ENCODE measurements around the gene OR52B4. TPM values are rescaled to one million over a fixed set of nuclear protein-coding genes. Genes with fewer than 3 reads are reported as not detected.

The OR52B4 gene
- total and polyA plus RNA-seq, 10 of the 15 experiments (the other 5 are each of a cell fraction or from before 2014, with no cell fraction given): not detected

GRCh38 chr11:4416816-4417215 lies 48.6 kb upstream of the OR52B4 start:
- FAIRE-seq (no peak), ATAC-seq (no peak), DNase-seq (ENCODE audit: low read depth, low spot score) (no peak)
- TF ChIP-seq NR2C1 (IDR thresholded peaks at IDR 0.05): no peak
- TF ChIP-seq GABPA (IDR thresholded peaks at IDR 0.05; ENCODE audit: low read depth): no peak
- no peak for TF ChIP-seq ZNF274 (IDR thresholded peaks at IDR 0.05; ENCODE audit: insufficient read depth, insufficient read length)
- no peak for TF ChIP-seq ATF7 (IDR thresholded peaks at IDR 0.05; ENCODE audit: low read depth)
- TF ChIP-seq SP1 (IDR thresholded peaks at IDR 0.05; ENCODE audit: low read depth, low read length): no peak
- no peak for TF ChIP-seq KAT2A (conservative IDR thresholded peaks at IDR 0.05; ENCODE audit: control insufficient read depth, low read depth, low read length)
- Histone ChIP-seq H3K9me3 (replicated peaks; ENCODE audit: control insufficient read depth, insufficient read depth, low read length) (no peaks in the 10 kb centered on the region), H3K36me3 (ENCODE audit: control insufficient read depth in 2 of 2, insufficient read depth in 2 of 2, low read length in 1 of 2) (no peaks in the 10 kb centered on the region), H4K20me1 (ENCODE audit: control insufficient read depth, insufficient read depth) (no peaks in the 10 kb centered on the region), H2AFZ (ENCODE audit: control insufficient read depth, low read depth, low read length) (no peak overlapping the region), H3K79me2 (ENCODE audit: control insufficient read depth, insufficient read depth, low read length) (no peaks in the 10 kb centered on the region), H3K27me3 (replicated peaks in 1 of 2; ENCODE audit: control insufficient read depth in 2 of 2, insufficient read depth in 2 of 2, low read length in 1 of 2) (no peaks in the 10 kb centered on the region; a peak in 2 of 4 replicates), H3K27ac (ENCODE audit: control insufficient read depth, insufficient read depth) (no peak overlapping the region), H3K9ac (ENCODE audit: control insufficient read depth, insufficient read depth, low read length) (no peak overlapping the region), H3K4me2 (ENCODE audit: control insufficient read depth, insufficient read depth) (no peak overlapping the region), H3K4me1 (ENCODE audit: control insufficient read depth, insufficient read depth, low read length) (no peaks in the 10 kb centered on the region), H3K4me3 (no peak overlapping the region)
- ChIA-PET POLR2A (interaction anchor here (0.6 kb wide), 1 partner anchor 117 kb away, joined by 3 read pairs; no protein-coding TSS in a partner anchor), RAD21 (ENCODE audit: unreplicated experiment) (no interaction called here), CTCF (no interaction called here), SMC1A (ENCODE audit: uncharacterized antibody, unreplicated experiment) (no interaction called here)
- intact Hi-C loops (cut with micrococcal nuclease; ENCODE audit: unreplicated experiment) (no loop called here), in situ Hi-C loops (cut with MboI) (no loop called here)
- WGBS (ENCODE audit: insufficient coverage, insufficient replicate concordance, low lambda C conversion rate, missing lambda C conversion rate): 4% methylated on average over 1 of the region's 1 CpG
- BruUV-seq (replicated peaks): no TSS peak

GRCh38 chr11:4416306-4416705 lies 48.1 kb upstream of the OR52B4 start:
- no peak overlapping the region for H3K4me3 ChIP-seq
- no peaks in the 10 kb centered on the region for H4K20me1 ChIP-seq (ENCODE audit: control insufficient read depth, insufficient read depth)
- intact Hi-C loops (cut with micrococcal nuclease; ENCODE audit: unreplicated experiment): no loop called here
- DNase-seq (ENCODE audit: low read depth, low spot score) (no peak), ATAC-seq (no peak), FAIRE-seq (no peak)
- H3K27me3 ChIP-seq (replicated peaks in 1 of 2; ENCODE audit: control insufficient read depth in 2 of 2, insufficient read depth in 2 of 2, low read length in 1 of 2): no peaks in the 10 kb centered on the region; a peak in 2 of 4 replicates
- BruUV-seq (replicated peaks): no TSS peak
- ChIA-PET RAD21 (ENCODE audit: unreplicated experiment) (no interaction called here), SMC1A (ENCODE audit: uncharacterized antibody, unreplicated experiment) (no interaction called here), CTCF (no interaction called here), POLR2A (interaction anchor here (0.6 kb wide), 1 partner anchor 118 kb away, joined by 3 read pairs; no protein-coding TSS in a partner anchor)
- no peak overlapping the region for H3K4me2 ChIP-seq (ENCODE audit: control insufficient read depth, insufficient read depth)
- no peak overlapping the region for H2AFZ ChIP-seq (ENCODE audit: control insufficient read depth, low read depth, low read length)
- in situ Hi-C loops (cut with MboI): no loop called here
- H3K27ac ChIP-seq (ENCODE audit: control insufficient read depth, insufficient read depth): no peak overlapping the region
- H3K9me3 ChIP-seq (replicated peaks; ENCODE audit: control insufficient read depth, insufficient read depth, low read length): no peaks in the 10 kb centered on the region
- H3K36me3 ChIP-seq (ENCODE audit: control insufficient read depth in 2 of 2, insufficient read depth in 2 of 2, low read length in 1 of 2): no peaks in the 10 kb centered on the region
- no peak overlapping the region for H3K9ac ChIP-seq (ENCODE audit: control insufficient read depth, insufficient read depth, low read length)
- H3K4me1 ChIP-seq (ENCODE audit: control insufficient read depth, insufficient read depth, low read length): no peaks in the 10 kb centered on the region
- WGBS (ENCODE audit: insufficient coverage, insufficient replicate concordance, low lambda C conversion rate, missing lambda C conversion rate): 0% methylated on average over 1 of the region's 1 CpG
- H3K79me2 ChIP-seq (ENCODE audit: control insufficient read depth, insufficient read depth, low read length): no peaks in the 10 kb centered on the region
- TF ChIP-seq ZBTB40 (IDR thresholded peaks at IDR 0.05; ENCODE audit: borderline replicate concordance) (no peak), ATF7 (IDR thresholded peaks at IDR 0.05; ENCODE audit: low read depth) (no peak), KDM1A (IDR thresholded peaks at IDR 0.05; ENCODE audit: borderline replicate concordance) (no peak), ZZZ3 (IDR thresholded peaks at IDR 0.05; ENCODE audit: control insufficient read depth, insufficient read length, low read depth) (no peak), TBL1XR1 (IDR thresholded peaks at IDR 0.05; ENCODE audit: low read depth, low read length) (no peak), NKRF (conservative IDR thresholded peaks at IDR 0.05) (no peak), ZNF217 (IDR thresholded peaks at IDR 0.05) (no peak), SUZ12 (IDR thresholded peaks at IDR 0.05; ENCODE audit: unreplicated experiment) (no peak), FOXK2 (IDR thresholded peaks at IDR 0.05) (no peak)

Measured in GM12878 (cell line).